HG03103 (cell line): ENCODE results near the gene GPX3.

Source experiments
- ATAC-seq: cut with Tn5 transposase; IDR thresholded peaks from one replicate; pipeline ENCODE4 v1.9.1; 2021; ENCODE audit warnings: low read depth; ENCODE audit not compliant: unreplicated experiment

The GPX3 gene

GRCh38 chr5:151054709-151055108, 34.3 kb downstream of the GPX3 start:
- ATAC-seq: no peak

- ATAC-seq: no peak
These were observed 34.9 kb downstream of the GPX3 start for GRCh38 chr5:151055336-151055735.

GRCh38 chr5:151056379-151057325, 36.3 kb downstream of the GPX3 start:
- no peak for ATAC-seq

GRCh38 chr5:151058301-151058700, 37.9 kb downstream of the GPX3 start:
- no peak for ATAC-seq

- ATAC-seq: no peak
These were observed 38.6 kb downstream of the GPX3 start for GRCh38 chr5:151058891-151059489.

- no peak for ATAC-seq
These were observed 40.4 kb downstream of the GPX3 start for GRCh38 chr5:151060742-151061141.

- no peak for ATAC-seq
These were observed 42.2 kb downstream of the GPX3 start for GRCh38 chr5:151062405-151063141.

- ATAC-seq: no peak
These were observed 43.0 kb downstream of the GPX3 start for GRCh38 chr5:151063142-151063989.

GRCh38 chr5:151064916-151065499, 44.6 kb downstream of the GPX3 start:
- ATAC-seq: no peak

- no peak for ATAC-seq
These were observed 45.2 kb downstream of the GPX3 start for GRCh38 chr5:151065609-151066008.

- ATAC-seq: no peak
These were observed 46.5 kb downstream of the GPX3 start for GRCh38 chr5:151066920-151067319.

GRCh38 chr5:151067632-151068432, 47.4 kb downstream of the GPX3 start:
- peak; percentile 5 for ATAC-seq

- ATAC-seq: peak; percentile 47
These were observed 48.2 kb downstream of the GPX3 start for GRCh38 chr5:151068433-151069197.

GRCh38 chr5:151070449-151070848, 50.1 kb downstream of the GPX3 start:
- ATAC-seq: no peak

GRCh38 chr5:151071021-151071420, 50.6 kb downstream of the GPX3 start:
- ATAC-seq: no peak

GRCh38 chr5:151071848-151072629, 51.6 kb downstream of the GPX3 start:
- ATAC-seq: no peak

- ATAC-seq: no peak
These were observed 52.2 kb downstream of the GPX3 start for GRCh38 chr5:151072630-151073025.

GRCh38 chr5:151073280-151073679, 52.9 kb downstream of the GPX3 start:
- no peak for ATAC-seq
